ENCODE results near the gene TAF9. TPM values are rescaled to one million over a fixed set of nuclear protein-coding genes. Genes with fewer than 3 reads are reported as not detected.
A peak's percentile ranks its signal among the peaks of the same experiment; 100 is the strongest.

The TAF9 gene
- total and polyA plus RNA-seq, 2 of the 13 experiments (the other 11 are each of a cell fraction or from before 2014, with no cell fraction given), result 113 to 218 TPM

DNA sequence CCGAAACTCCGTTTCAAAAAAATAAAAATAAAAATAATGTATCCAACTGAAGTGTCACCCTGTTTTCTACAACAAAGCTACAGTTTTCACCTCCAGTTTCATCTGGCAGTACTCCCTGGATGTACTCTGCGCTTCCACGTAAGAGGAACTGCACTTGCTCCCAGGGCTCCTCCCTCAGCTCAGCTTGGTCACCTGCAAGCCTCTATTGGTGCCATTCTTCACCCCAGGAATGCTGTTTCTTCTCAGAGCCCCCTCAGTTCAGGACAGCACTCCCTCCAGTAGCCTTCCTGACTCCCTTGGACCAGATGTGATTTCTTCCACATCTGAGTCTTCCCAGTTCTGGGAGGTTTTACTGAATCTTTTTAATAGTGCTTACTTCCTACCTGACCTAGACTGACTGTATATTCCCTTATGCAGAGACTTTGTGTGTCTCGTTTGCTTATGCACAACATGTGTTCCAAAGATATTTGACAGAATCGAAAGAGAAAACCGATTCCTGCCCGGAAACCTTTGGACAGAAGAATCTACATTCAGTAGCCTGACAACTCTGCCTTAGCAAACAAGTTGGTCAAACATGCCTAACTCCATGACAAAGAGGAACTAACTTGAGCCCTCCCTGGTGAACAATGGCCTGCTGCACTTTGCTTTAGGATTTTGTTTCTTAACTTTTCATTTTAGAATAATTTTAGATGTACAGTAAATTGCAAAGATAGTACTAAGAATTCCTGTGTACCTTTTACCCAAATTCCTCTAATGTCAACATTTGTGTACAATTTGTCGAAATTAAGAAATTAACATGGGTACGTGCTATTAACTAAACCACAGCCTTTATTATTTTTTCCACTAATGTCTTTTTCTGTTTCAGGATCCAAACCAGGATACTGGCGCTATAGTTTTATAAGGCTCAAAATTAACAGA, 37.5 kb downstream of the TAF9 start (continued):
- TF ChIP-seq, protein P1, sequence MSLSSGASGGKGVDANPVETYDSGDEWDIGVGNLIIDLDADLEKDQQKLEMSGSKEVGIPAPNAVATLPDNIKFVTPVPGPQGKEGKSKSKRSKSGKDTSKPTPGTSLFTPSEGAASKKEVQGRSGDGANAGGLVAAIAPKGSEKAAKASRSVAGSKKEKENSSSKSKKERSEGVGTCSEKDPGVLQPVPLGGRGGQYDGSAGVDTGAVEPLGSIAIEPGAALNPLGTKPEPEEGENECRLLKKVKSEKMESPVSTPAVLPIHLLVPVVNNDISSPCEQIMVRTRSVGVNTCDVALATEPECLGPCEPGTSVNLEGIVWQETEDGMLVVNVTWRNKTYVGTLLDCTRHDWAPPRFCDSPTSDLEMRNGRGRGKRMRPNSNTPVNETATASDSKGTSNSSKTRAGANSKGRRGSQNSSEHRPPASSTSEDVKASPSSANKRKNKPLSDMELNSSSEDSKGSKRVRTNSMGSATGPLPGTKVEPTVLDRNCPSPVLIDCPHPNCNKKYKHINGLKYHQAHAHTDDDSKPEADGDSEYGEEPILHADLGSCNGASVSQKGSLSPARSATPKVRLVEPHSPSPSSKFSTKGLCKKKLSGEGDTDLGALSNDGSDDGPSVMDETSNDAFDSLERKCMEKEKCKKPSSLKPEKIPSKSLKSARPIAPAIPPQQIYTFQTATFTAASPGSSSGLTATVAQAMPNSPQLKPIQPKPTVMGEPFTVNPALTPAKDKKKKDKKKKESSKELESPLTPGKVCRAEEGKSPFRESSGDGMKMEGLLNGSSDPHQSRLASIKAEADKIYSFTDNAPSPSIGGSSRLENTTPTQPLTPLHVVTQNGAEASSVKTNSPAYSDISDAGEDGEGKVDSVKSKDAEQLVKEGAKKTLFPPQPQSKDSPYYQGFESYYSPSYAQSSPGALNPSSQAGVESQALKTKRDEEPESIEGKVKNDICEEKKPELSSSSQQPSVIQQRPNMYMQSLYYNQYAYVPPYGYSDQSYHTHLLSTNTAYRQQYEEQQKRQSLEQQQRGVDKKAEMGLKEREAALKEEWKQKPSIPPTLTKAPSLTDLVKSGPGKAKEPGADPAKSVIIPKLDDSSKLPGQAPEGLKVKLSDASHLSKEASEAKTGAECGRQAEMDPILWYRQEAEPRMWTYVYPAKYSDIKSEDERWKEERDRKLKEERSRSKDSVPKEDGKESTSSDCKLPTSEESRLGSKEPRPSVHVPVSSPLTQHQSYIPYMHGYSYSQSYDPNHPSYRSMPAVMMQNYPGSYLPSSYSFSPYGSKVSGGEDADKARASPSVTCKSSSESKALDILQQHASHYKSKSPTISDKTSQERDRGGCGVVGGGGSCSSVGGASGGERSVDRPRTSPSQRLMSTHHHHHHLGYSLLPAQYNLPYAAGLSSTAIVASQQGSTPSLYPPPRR (CRISPR knock-in tag; IDR thresholded peaks at IDR 0.05; ENCODE audit: borderline replicate concordance), result no peak
- no peak for TF ChIP-seq ZNF672 (CRISPR knock-in tag; IDR thresholded peaks at IDR 0.05)
- TF ChIP-seq XRCC5 (optimal IDR thresholded peaks at IDR 0.05; ENCODE audit: low read length), result no peak
- TF ChIP-seq ZNF367 (CRISPR knock-in tag; IDR thresholded peaks at IDR 0.05; ENCODE audit: borderline replicate concordance), result no peak
- no peak for TF ChIP-seq SPEN (CRISPR knock-in tag; IDR thresholded peaks at IDR 0.05; ENCODE audit: low read depth)
- TF ChIP-seq, protein P2, sequence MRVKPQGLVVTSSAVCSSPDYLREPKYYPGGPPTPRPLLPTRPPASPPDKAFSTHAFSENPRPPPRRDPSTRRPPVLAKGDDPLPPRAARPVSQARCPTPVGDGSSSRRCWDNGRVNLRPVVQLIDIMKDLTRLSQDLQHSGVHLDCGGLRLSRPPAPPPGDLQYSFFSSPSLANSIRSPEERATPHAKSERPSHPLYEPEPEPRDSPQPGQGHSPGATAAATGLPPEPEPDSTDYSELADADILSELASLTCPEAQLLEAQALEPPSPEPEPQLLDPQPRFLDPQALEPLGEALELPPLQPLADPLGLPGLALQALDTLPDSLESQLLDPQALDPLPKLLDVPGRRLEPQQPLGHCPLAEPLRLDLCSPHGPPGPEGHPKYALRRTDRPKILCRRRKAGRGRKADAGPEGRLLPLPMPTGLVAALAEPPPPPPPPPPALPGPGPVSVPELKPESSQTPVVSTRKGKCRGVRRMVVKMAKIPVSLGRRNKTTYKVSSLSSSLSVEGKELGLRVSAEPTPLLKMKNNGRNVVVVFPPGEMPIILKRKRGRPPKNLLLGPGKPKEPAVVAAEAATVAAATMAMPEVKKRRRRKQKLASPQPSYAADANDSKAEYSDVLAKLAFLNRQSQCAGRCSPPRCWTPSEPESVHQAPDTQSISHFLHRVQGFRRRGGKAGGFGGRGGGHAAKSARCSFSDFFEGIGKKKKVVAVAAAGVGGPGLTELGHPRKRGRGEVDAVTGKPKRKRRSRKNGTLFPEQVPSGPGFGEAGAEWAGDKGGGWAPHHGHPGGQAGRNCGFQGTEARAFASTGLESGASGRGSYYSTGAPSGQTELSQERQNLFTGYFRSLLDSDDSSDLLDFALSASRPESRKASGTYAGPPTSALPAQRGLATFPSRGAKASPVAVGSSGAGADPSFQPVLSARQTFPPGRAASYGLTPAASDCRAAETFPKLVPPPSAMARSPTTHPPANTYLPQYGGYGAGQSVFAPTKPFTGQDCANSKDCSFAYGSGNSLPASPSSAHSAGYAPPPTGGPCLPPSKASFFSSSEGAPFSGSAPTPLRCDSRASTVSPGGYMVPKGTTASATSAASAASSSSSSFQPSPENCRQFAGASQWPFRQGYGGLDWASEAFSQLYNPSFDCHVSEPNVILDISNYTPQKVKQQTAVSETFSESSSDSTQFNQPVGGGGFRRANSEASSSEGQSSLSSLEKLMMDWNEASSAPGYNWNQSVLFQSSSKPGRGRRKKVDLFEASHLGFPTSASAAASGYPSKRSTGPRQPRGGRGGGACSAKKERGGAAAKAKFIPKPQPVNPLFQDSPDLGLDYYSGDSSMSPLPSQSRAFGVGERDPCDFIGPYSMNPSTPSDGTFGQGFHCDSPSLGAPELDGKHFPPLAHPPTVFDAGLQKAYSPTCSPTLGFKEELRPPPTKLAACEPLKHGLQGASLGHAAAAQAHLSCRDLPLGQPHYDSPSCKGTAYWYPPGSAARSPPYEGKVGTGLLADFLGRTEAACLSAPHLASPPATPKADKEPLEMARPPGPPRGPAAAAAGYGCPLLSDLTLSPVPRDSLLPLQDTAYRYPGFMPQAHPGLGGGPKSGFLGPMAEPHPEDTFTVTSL (CRISPR knock-in tag; IDR thresholded peaks at IDR 0.05; ENCODE audit: borderline replicate concordance), result no peak
- no peak for TF ChIP-seq PLRG1 (conservative IDR thresholded peaks at IDR 0.05)
- TF ChIP-seq WIZ (CRISPR knock-in tag; IDR thresholded peaks at IDR 0.05), result 0 out of 2 replicates have a peak, but pooled peaks have one; percentile 1
- TF ChIP-seq, protein P3, sequence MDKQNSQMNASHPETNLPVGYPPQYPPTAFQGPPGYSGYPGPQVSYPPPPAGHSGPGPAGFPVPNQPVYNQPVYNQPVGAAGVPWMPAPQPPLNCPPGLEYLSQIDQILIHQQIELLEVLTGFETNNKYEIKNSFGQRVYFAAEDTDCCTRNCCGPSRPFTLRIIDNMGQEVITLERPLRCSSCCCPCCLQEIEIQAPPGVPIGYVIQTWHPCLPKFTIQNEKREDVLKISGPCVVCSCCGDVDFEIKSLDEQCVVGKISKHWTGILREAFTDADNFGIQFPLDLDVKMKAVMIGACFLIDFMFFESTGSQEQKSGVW (CRISPR knock-in tag; IDR thresholded peaks at IDR 0.05; ENCODE audit: borderline replicate concordance), result no peak
- no peak for TF ChIP-seq DPF2 (CRISPR knock-in tag; IDR thresholded peaks at IDR 0.05; ENCODE audit: borderline replicate concordance, low read depth)
- TF ChIP-seq FOXA3 (CRISPR knock-in tag; IDR thresholded peaks at IDR 0.05), result 0 out of 2 replicates have a peak, but pooled peaks have one; percentile 44
- no peak for TF ChIP-seq EHMT2 (IDR thresholded peaks at IDR 0.05; ENCODE audit: borderline replicate concordance, low read depth, low read length)
- TF ChIP-seq BRD4 (CRISPR knock-in tag; IDR thresholded peaks at IDR 0.05), result no peak
- no peak for TF ChIP-seq HMGA1 (CRISPR knock-in tag; conservative IDR thresholded peaks at IDR 0.05)
- TF ChIP-seq ZNF563 (CRISPR knock-in tag; IDR thresholded peaks at IDR 0.05), result no peak
- TF ChIP-seq ZZZ3 (CRISPR knock-in tag; IDR thresholded peaks at IDR 0.05; ENCODE audit: borderline replicate concordance), result no peak
